Uterus (tissue), 2 donors: Measurements from ENCODE around the gene SH3RF3.

Experiments used
- POLR2A ChIP-seq, 2 donors: fragments of 450-650 bp; IDR thresholded peaks; one replicate each; pipeline ENCODE4 v1.6.1; 2016; ENCODE audit warnings: antibody characterized with exemption in 2 of 2, mild to moderate bottlenecking in 1 of 2, moderate library complexity in 1 of 2
- TF ChIP-seq, protein P1 (sequence below), 4 experiments: fragments of 200-600 bp in 2 of 4; fragments of 450-650 bp in 2 of 4; sonication (generic) in 2 of 4; IDR thresholded peaks; one replicate each; pipeline ENCODE4 v1.5.1; 2016 to 2019; ENCODE audit warnings: antibody characterized with exemption in 4 of 4, mild to moderate bottlenecking in 2 of 4, moderate library complexity in 1 of 4

DNA sequence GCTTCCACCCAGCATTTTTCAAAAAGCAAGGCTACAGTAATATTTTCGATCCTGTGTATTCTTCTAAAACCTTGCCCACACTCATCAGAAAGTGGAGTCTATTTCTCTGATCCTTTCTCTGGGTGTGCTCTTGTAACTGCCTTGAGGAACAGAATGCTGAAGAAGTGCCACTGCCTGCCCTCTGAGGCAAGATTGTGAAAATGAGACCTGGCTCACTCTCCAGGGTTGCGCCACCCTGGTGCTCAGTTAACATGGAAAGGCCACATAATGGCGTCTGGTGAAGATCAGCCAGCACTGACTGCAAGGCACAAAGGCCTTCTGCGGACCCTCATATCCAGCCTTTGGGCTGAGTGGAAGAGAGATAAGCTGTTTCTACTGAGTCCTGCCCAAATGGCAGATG is 11.2 kb upstream of the SH3RF3 start:
- TF ChIP-seq, protein P1, sequence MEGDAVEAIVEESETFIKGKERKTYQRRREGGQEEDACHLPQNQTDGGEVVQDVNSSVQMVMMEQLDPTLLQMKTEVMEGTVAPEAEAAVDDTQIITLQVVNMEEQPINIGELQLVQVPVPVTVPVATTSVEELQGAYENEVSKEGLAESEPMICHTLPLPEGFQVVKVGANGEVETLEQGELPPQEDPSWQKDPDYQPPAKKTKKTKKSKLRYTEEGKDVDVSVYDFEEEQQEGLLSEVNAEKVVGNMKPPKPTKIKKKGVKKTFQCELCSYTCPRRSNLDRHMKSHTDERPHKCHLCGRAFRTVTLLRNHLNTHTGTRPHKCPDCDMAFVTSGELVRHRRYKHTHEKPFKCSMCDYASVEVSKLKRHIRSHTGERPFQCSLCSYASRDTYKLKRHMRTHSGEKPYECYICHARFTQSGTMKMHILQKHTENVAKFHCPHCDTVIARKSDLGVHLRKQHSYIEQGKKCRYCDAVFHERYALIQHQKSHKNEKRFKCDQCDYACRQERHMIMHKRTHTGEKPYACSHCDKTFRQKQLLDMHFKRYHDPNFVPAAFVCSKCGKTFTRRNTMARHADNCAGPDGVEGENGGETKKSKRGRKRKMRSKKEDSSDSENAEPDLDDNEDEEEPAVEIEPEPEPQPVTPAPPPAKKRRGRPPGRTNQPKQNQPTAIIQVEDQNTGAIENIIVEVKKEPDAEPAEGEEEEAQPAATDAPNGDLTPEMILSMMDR (IDR thresholded peaks at IDR 0.05), result no peak
- TF ChIP-seq POLR2A (IDR thresholded peaks at IDR 0.05), result no peak
